ENCODE measurements around the gene TRIM5.

DNA sequence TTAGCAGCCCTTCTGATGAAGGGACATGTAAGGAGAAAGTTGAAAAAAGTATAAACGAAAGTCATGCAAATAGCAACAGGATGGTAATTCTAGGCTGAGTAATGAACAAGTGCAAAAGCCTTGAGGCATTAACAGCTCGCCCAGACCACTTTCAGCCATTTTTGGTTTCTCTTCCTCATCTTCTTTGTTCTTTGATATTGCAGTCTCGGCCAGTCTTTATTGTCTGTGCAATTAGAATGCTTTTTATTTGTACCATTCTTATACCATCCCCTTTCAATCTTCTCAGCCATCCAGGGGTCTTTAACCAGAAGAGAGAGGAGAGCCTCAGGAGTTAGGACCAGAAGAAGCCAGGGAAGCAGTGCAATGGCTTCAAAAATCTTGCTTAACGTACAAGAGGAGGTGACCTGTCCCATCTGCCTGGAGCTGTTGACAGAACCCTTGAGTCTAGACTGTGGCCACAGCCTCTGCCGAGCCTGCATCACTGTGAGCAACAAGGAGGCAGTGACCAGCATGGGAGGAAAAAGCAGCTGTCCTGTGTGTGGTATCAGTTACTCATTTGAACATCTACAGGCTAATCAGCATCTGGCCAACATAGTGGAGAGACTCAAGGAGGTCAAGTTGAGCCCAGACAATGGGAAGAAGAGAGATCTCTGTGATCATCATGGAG lies 52.8 kb downstream of the TRIM5 start:
- TF ChIP-seq, protein P1, sequence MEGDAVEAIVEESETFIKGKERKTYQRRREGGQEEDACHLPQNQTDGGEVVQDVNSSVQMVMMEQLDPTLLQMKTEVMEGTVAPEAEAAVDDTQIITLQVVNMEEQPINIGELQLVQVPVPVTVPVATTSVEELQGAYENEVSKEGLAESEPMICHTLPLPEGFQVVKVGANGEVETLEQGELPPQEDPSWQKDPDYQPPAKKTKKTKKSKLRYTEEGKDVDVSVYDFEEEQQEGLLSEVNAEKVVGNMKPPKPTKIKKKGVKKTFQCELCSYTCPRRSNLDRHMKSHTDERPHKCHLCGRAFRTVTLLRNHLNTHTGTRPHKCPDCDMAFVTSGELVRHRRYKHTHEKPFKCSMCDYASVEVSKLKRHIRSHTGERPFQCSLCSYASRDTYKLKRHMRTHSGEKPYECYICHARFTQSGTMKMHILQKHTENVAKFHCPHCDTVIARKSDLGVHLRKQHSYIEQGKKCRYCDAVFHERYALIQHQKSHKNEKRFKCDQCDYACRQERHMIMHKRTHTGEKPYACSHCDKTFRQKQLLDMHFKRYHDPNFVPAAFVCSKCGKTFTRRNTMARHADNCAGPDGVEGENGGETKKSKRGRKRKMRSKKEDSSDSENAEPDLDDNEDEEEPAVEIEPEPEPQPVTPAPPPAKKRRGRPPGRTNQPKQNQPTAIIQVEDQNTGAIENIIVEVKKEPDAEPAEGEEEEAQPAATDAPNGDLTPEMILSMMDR (IDR thresholded peaks at IDR 0.05): no peak
- no peak for TF ChIP-seq POLR2A (IDR thresholded peaks at IDR 0.05)
